SK-N-SH treated with all-trans-retinoic acid at 6 μM for 48 hours (cell line): Measurements from ENCODE around the gene FES.

Experiments used
- ATAC-seq: fragments of 200-7000 bp; cut with Tn5 transposase; 3 replicates; pipeline ENCODE4 v1.9.1; 2020; ENCODE audit warnings: mild to moderate bottlenecking, moderate library complexity
- ARNTL ChIP-seq: fragments of 450-650 bp; formaldehyde crosslinking; IDR thresholded peaks from 2 replicates; pipeline ENCODE4 v1.5.0; 2020; ENCODE audit warnings: low read depth, mild to moderate bottlenecking, moderate library complexity, borderline replicate concordance
- BACH2 ChIP-seq: fragments of 250-450 bp; sonication (Bioruptor Pico); IDR thresholded peaks from 2 replicates; pipeline ENCODE4 v1.9.0; 2021; ENCODE audit warnings: mild to moderate bottlenecking, borderline replicate concordance
- CREB5 ChIP-seq: fragments of 250-450 bp; sonication (Bioruptor Pico); IDR thresholded peaks from 2 replicates; pipeline ENCODE4 v1.5.1; 2020; ENCODE audit warnings: low read depth, mild to moderate bottlenecking, moderate library complexity
- CSRNP3 ChIP-seq: fragments of 250-450 bp; sonication (Bioruptor Pico); IDR thresholded peaks from 2 replicates; pipeline ENCODE4 v1.5.1; 2021; ENCODE audit warnings: mild to moderate bottlenecking, moderate library complexity
- ESRRG ChIP-seq: fragments of 250-450 bp; sonication (Bioruptor Pico); IDR thresholded peaks from 2 replicates; pipeline ENCODE4 v1.6.1; 2021; ENCODE audit warnings: mild to moderate bottlenecking
- GLIS3 ChIP-seq: fragments of 250-450 bp; sonication (Bioruptor Pico); IDR thresholded peaks from 2 replicates; pipeline ENCODE4 v1.5.0; 2020; ENCODE audit warnings: mild to moderate bottlenecking, moderate library complexity
- OSR1 ChIP-seq: fragments of 250-450 bp; sonication (Bioruptor Pico); IDR thresholded peaks from 2 replicates; pipeline ENCODE4 v1.8.0; 2022; ENCODE audit warnings: moderate library complexity, mild to moderate bottlenecking, inconsistent platforms
- PATZ1 ChIP-seq: fragments of 250-450 bp; sonication (Bioruptor Pico); IDR thresholded peaks from 2 replicates; pipeline ENCODE4 v1.8.0; 2020; ENCODE audit warnings: mild to moderate bottlenecking, moderate library complexity, borderline replicate concordance
- PPARA ChIP-seq: fragments of 250-450 bp; sonication (Bioruptor Pico); IDR thresholded peaks from 2 replicates; pipeline ENCODE4 v1.5.0; 2020; ENCODE audit warnings: mild to moderate bottlenecking, borderline replicate concordance
- RARB ChIP-seq: fragments of 250-450 bp; sonication (Bioruptor Pico); IDR thresholded peaks from 2 replicates; pipeline ENCODE4 v1.8.0; 2021; ENCODE audit warnings: mild to moderate bottlenecking, moderate library complexity
- TCF4 ChIP-seq: fragments of 250-450 bp; sonication (Bioruptor Pico); IDR thresholded peaks from 2 replicates; pipeline ENCODE4 v1.8.0; 2021; ENCODE audit warnings: mild to moderate bottlenecking, moderate library complexity, borderline replicate concordance
- TOX ChIP-seq: fragments of 250-450 bp; sonication (Bioruptor Pico); IDR thresholded peaks from 2 replicates; pipeline ENCODE4 v1.8.0; 2021; ENCODE audit warnings: mild to moderate bottlenecking, moderate library complexity, borderline replicate concordance
- TSHZ2 ChIP-seq: fragments of 250-450 bp; sonication (Bioruptor Pico); IDR thresholded peaks from 2 replicates; pipeline ENCODE4 v1.5.0; 2020; ENCODE audit warnings: mild to moderate bottlenecking, moderate library complexity
- ZC3H10 ChIP-seq: fragments of 250-450 bp; sonication (Bioruptor Pico); IDR thresholded peaks from 2 replicates; pipeline ENCODE4 v1.5.1; 2021; ENCODE audit warnings: mild to moderate bottlenecking, moderate library complexity
- ZFP3 ChIP-seq: fragments of 250-450 bp; sonication (Bioruptor Pico); IDR thresholded peaks from 2 replicates; pipeline ENCODE4 v1.5.0; 2020; ENCODE audit warnings: mild to moderate bottlenecking, moderate library complexity
- ZFP30 ChIP-seq: fragments of 450-650 bp; formaldehyde crosslinking; IDR thresholded peaks from 2 replicates; pipeline ENCODE4 v1.5.0; 2022; ENCODE audit warnings: mild to moderate bottlenecking, moderate library complexity
- ZNF565 ChIP-seq: fragments of 450-650 bp; formaldehyde crosslinking; conservative IDR thresholded peaks from 2 replicates; pipeline ENCODE4 v1.5.0; 2020; ENCODE audit warnings: low read depth, mild to moderate bottlenecking, moderate library complexity
- ZNF70 ChIP-seq: fragments of 450-650 bp; formaldehyde crosslinking; IDR thresholded peaks from 2 replicates; pipeline ENCODE4 v1.5.0; 2020; ENCODE audit warnings: mild to moderate bottlenecking, moderate library complexity

Gene FES

GRCh38 chr15:90938261-90938660 lies 54.0 kb downstream of the FES start:
- TF ChIP-seq PATZ1 (CRISPR knock-in tag) (no peak), ARNTL (CRISPR knock-in tag) (no peak), TOX (no peak), PPARA (CRISPR knock-in tag) (no peak), GLIS3 (CRISPR knock-in tag) (no peak), ZC3H10 (CRISPR knock-in tag) (no peak), ZNF70 (CRISPR knock-in tag) (no peak), ESRRG (CRISPR knock-in tag) (no peak), ZNF565 (CRISPR knock-in tag) (no peak), CREB5 (CRISPR knock-in tag) (no peak), OSR1 (CRISPR knock-in tag) (no peak), TSHZ2 (no peak), CSRNP3 (CRISPR knock-in tag) (no peak), ZFP3 (CRISPR knock-in tag) (no peak), ZFP30 (CRISPR knock-in tag) (no peak)
- ATAC-seq = no peak

GRCh38 chr15:90939756-90940155 lies 55.5 kb downstream of the FES start:
- TF ChIP-seq GLIS3 (CRISPR knock-in tag) = no peak
- TF ChIP-seq ESRRG (CRISPR knock-in tag) = no peak
- no peak for TF ChIP-seq PPARA (CRISPR knock-in tag)
- TF ChIP-seq TSHZ2 = no peak
- TF ChIP-seq CSRNP3 (CRISPR knock-in tag) = no peak
- no peak for TF ChIP-seq RARB (CRISPR knock-in tag)
- TF ChIP-seq BACH2 (CRISPR knock-in tag) = no peak
- no peak for TF ChIP-seq ZC3H10 (CRISPR knock-in tag)
- no peak for TF ChIP-seq ARNTL (CRISPR knock-in tag)
- TF ChIP-seq PATZ1 (CRISPR knock-in tag) = no peak
- no peak for TF ChIP-seq CREB5 (CRISPR knock-in tag)
- TF ChIP-seq TCF4 (CRISPR knock-in tag) = no peak
- ATAC-seq = no peak
